ENCODE results near the gene FUCA2. TPM values are rescaled to one million over a fixed set of nuclear protein-coding genes. Genes with fewer than 3 reads are reported as not detected.

FUCA2 gene
- total RNA-seq, 1 donor from 2014 or later: 19.4 TPM

DNA sequence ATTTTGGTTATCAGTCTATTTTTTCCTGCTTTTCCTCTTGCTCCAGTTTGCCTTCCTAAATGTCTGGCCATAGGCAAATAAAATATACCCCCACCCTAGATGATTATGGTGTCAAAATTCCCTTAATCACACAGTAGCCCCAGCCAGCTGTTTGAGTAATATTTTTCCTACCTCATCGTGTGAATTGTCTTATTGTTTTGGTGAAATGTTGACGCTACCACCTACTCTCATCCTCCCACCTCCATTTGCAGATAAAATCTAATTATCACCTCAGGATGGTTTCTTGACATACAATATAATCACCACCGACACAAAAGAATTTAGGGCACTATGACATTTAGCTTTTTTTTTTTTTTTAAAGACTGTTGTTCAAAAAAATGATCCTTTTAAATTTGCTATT lies 44.1 kb upstream of the FUCA2 start:
- no peaks in the 10 kb centered on the region for H3K9me3 ChIP-seq
- peaks cover 7% of the 10 kb centered on the region for H3K4me1 ChIP-seq
- H3K27me3 ChIP-seq: no peaks in the 10 kb centered on the region
- H3K4me3 ChIP-seq: no peak overlapping the region
- H3K36me3 ChIP-seq: no peaks in the 10 kb centered on the region
- no peak for DNase-seq (ENCODE audit: extremely low spot score in 2 of 2)
- intact Hi-C loops (cut with DNase I): no loop called here
- TF ChIP-seq POLR2A (IDR thresholded peaks at IDR 0.05) (no peak), POLR2AphosphoS5 (IDR thresholded peaks at IDR 0.05; ENCODE audit: insufficient read depth in 1 of 2, low read depth in 1 of 2) (no peak), CTCF (IDR thresholded peaks at IDR 0.05) (no peak)
- no peak overlapping the region for H3K27ac ChIP-seq

GRCh38 chr6:143555071-143555492 lies 43.6 kb upstream of the FUCA2 start:
- no peak for TF ChIP-seq POLR2A (IDR thresholded peaks at IDR 0.05)
- no peak for TF ChIP-seq CTCF (IDR thresholded peaks at IDR 0.05)
- no peak for TF ChIP-seq POLR2AphosphoS5 (IDR thresholded peaks at IDR 0.05; ENCODE audit: insufficient read depth in 1 of 2, low read depth in 1 of 2)

GRCh38 chr6:143553337-143553736 lies 41.8 kb upstream of the FUCA2 start:
- Histone ChIP-seq H3K9me3 (no peaks in the 10 kb centered on the region), H3K27ac (no peak overlapping the region), H3K4me1 (peaks cover 7% of the 10 kb centered on the region), H3K27me3 (no peaks in the 10 kb centered on the region), H3K4me3 (no peak overlapping the region), H3K36me3 (no peaks in the 10 kb centered on the region)
- TF ChIP-seq POLR2AphosphoS5 (IDR thresholded peaks at IDR 0.05; ENCODE audit: insufficient read depth in 1 of 2, low read depth in 1 of 2): no peak
- no peak for TF ChIP-seq POLR2A (IDR thresholded peaks at IDR 0.05)
- TF ChIP-seq CTCF (IDR thresholded peaks at IDR 0.05): no peak
- DNase-seq (ENCODE audit: extremely low spot score in 2 of 2): no peak
- intact Hi-C loops (cut with DNase I): no loop called here

More at GRCh38 chr6:143555071-143555492, 43.6 kb upstream of the FUCA2 start:
- H3K4me3 ChIP-seq: no peak overlapping the region
- H3K9me3 ChIP-seq: no peaks in the 10 kb centered on the region
- no peak for DNase-seq (ENCODE audit: extremely low spot score in 2 of 2)
- no peaks in the 10 kb centered on the region for H3K36me3 ChIP-seq
- no peak overlapping the region for H3K27ac ChIP-seq
- H3K27me3 ChIP-seq: no peaks in the 10 kb centered on the region
- intact Hi-C loops (cut with DNase I): no loop called here
- peaks cover 7% of the 10 kb centered on the region for H3K4me1 ChIP-seq

DNA sequence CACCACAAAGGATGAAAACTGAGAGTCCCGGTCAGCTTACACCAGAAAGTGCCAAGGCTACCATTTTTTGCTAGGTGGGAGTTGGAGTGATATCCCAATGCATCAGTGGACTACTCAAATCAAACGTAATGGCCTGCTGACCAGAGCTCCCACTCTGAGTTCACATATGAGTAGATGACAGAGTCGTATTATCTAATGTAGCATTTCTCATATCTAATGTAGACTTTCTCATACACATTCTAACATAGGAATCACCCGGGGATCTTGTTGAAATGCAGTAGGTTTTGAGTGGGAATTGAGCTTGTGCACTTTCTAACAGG lies 38.4 kb upstream of the FUCA2 start:
- intact Hi-C loops (cut with DNase I): no loop called here
- Histone ChIP-seq H3K27ac (no peak overlapping the region), H3K9me3 (no peaks in the 10 kb centered on the region), H3K27me3 (no peaks in the 10 kb centered on the region), H3K4me1 (peaks cover 4% of the 10 kb centered on the region), H3K4me3 (no peak overlapping the region), H3K36me3 (no peaks in the 10 kb centered on the region)
- DNase-seq (ENCODE audit: extremely low spot score in 2 of 2): no peak
- TF ChIP-seq POLR2A (IDR thresholded peaks at IDR 0.05) (no peak), POLR2AphosphoS5 (IDR thresholded peaks at IDR 0.05; ENCODE audit: insufficient read depth in 1 of 2, low read depth in 1 of 2) (no peak), CTCF (IDR thresholded peaks at IDR 0.05) (no peak)

GRCh38 chr6:143549221-143549948 lies 37.9 kb upstream of the FUCA2 start:
- no peak for DNase-seq (ENCODE audit: extremely low spot score in 2 of 2)
- Histone ChIP-seq H3K27ac (no peak overlapping the region), H3K36me3 (no peaks in the 10 kb centered on the region)

More at GRCh38 chr6:143549221-143549948, 37.9 kb upstream of the FUCA2 start:
- no peak overlapping the region for H3K4me3 ChIP-seq
- no peaks in the 10 kb centered on the region for H3K27me3 ChIP-seq
- no peaks in the 10 kb centered on the region for H3K9me3 ChIP-seq
- H3K4me1 ChIP-seq: no peaks in the 10 kb centered on the region
- intact Hi-C loops (cut with DNase I): no loop called here
- TF ChIP-seq POLR2A (IDR thresholded peaks at IDR 0.05) (no peak), POLR2AphosphoS5 (IDR thresholded peaks at IDR 0.05; ENCODE audit: insufficient read depth in 1 of 2, low read depth in 1 of 2) (no peak), CTCF (IDR thresholded peaks at IDR 0.05) (no peak)

Measured in vagina (tissue), 2 donors.